ENCODE results near the gene PPIP5K2.

PPIP5K2 gene

GRCh38 chr5:103166706-103167105, 46.6 kb downstream of the PPIP5K2 start:
- no peak for TF ChIP-seq LEF1 (IDR thresholded peaks at IDR 0.05; ENCODE audit: borderline replicate concordance)
- TF ChIP-seq PKNOX1 (IDR thresholded peaks at IDR 0.05), result no peak
- TF ChIP-seq FOXM1 (IDR thresholded peaks at IDR 0.05; ENCODE audit: borderline replicate concordance), result no peak
- TF ChIP-seq BHLHE40 (IDR thresholded peaks at IDR 0.05; ENCODE audit: borderline replicate concordance), result no peak
- TF ChIP-seq HDGF (IDR thresholded peaks at IDR 0.05; ENCODE audit: borderline replicate concordance), result no peak
- TF ChIP-seq SP1 (IDR thresholded peaks at IDR 0.05), result no peak
- no peak for TF ChIP-seq ZNF384 (IDR thresholded peaks at IDR 0.05)
- TF ChIP-seq L3MBTL2 (conservative IDR thresholded peaks at IDR 0.05), result no peak
- no peak for TF ChIP-seq CTBP1 (IDR thresholded peaks at IDR 0.05; ENCODE audit: borderline replicate concordance)
- POLR2A ChIA-PET, result no interaction called here
- CTCF ChIA-PET, result no interaction called here
- DNase-seq (ENCODE audit: extremely low spot score), result no peak

GRCh38 chr5:103174147-103174546, 54.0 kb downstream of the PPIP5K2 start:
- ChIA-PET POLR2A (no interaction called here), CTCF (no interaction called here)
- DNase-seq (ENCODE audit: extremely low spot score), result no peak
- no peak for TF ChIP-seq FOXM1 (IDR thresholded peaks at IDR 0.05; ENCODE audit: borderline replicate concordance)
- TF ChIP-seq BHLHE40 (IDR thresholded peaks at IDR 0.05; ENCODE audit: borderline replicate concordance), result no peak
- TF ChIP-seq CTBP1 (IDR thresholded peaks at IDR 0.05; ENCODE audit: borderline replicate concordance), result no peak
- TF ChIP-seq PKNOX1 (IDR thresholded peaks at IDR 0.05), result no peak
- TF ChIP-seq HDGF (IDR thresholded peaks at IDR 0.05; ENCODE audit: borderline replicate concordance), result no peak
- no peak for TF ChIP-seq ARNT (IDR thresholded peaks at IDR 0.05)
- TF ChIP-seq ZNF384 (IDR thresholded peaks at IDR 0.05), result no peak
- TF ChIP-seq NFRKB (IDR thresholded peaks at IDR 0.05), result no peak
- no peak for TF ChIP-seq L3MBTL2 (conservative IDR thresholded peaks at IDR 0.05)
- no peak for TF ChIP-seq SUZ12 (IDR thresholded peaks at IDR 0.05)
- no peak for TF ChIP-seq FOXA1 (IDR thresholded peaks at IDR 0.05)
- no peak for TF ChIP-seq FOXK2 (IDR thresholded peaks at IDR 0.05)

- TF ChIP-seq FOXA1 (IDR thresholded peaks at IDR 0.05) (no peak), ARNT (IDR thresholded peaks at IDR 0.05) (no peak), BHLHE40 (IDR thresholded peaks at IDR 0.05; ENCODE audit: borderline replicate concordance) (no peak), FOXM1 (IDR thresholded peaks at IDR 0.05; ENCODE audit: borderline replicate concordance) (no peak), L3MBTL2 (conservative IDR thresholded peaks at IDR 0.05) (no peak), ZNF384 (IDR thresholded peaks at IDR 0.05) (no peak), HDGF (IDR thresholded peaks at IDR 0.05; ENCODE audit: borderline replicate concordance) (no peak), NFRKB (IDR thresholded peaks at IDR 0.05) (no peak), FOXK2 (IDR thresholded peaks at IDR 0.05) (no peak), LEF1 (IDR thresholded peaks at IDR 0.05; ENCODE audit: borderline replicate concordance) (no peak), SP1 (IDR thresholded peaks at IDR 0.05) (no peak), TARDBP (IDR thresholded peaks at IDR 0.05) (no peak)
- POLR2A ChIA-PET, result no interaction called here
- CTCF ChIA-PET, result interaction anchor here (0.6 kb wide), 1 partner anchor 848 kb away, joined by 3 read pairs; no protein-coding TSS in a partner anchor
- no peak for DNase-seq (ENCODE audit: extremely low spot score)
These were observed 57.4 kb downstream of the PPIP5K2 start for GRCh38 chr5:103177543-103177942.

GRCh38 chr5:103178167-103178566, 58.1 kb downstream of the PPIP5K2 start:
- peak; percentile 7 for DNase-seq (ENCODE audit: extremely low spot score)
- POLR2A ChIA-PET, result no interaction called here
- TF ChIP-seq ARNT (IDR thresholded peaks at IDR 0.05), result no peak
- no peak for TF ChIP-seq ZNF384 (IDR thresholded peaks at IDR 0.05)
- TF ChIP-seq NFRKB (IDR thresholded peaks at IDR 0.05), result no peak
- no peak for TF ChIP-seq PKNOX1 (IDR thresholded peaks at IDR 0.05)
- TF ChIP-seq CTBP1 (IDR thresholded peaks at IDR 0.05; ENCODE audit: borderline replicate concordance), result no peak
- no peak for TF ChIP-seq ELF4 (IDR thresholded peaks at IDR 0.05)
- TF ChIP-seq FOXA1 (IDR thresholded peaks at IDR 0.05), result no peak
- no peak for TF ChIP-seq BHLHE40 (IDR thresholded peaks at IDR 0.05; ENCODE audit: borderline replicate concordance)
- TF ChIP-seq HDGF (IDR thresholded peaks at IDR 0.05; ENCODE audit: borderline replicate concordance), result no peak
- no peak for TF ChIP-seq FOXM1 (IDR thresholded peaks at IDR 0.05; ENCODE audit: borderline replicate concordance)
- no peak for TF ChIP-seq L3MBTL2 (conservative IDR thresholded peaks at IDR 0.05)
- TF ChIP-seq FOXK2 (IDR thresholded peaks at IDR 0.05), result no peak
- no peak for TF ChIP-seq SP1 (IDR thresholded peaks at IDR 0.05)
- no peak for TF ChIP-seq LEF1 (IDR thresholded peaks at IDR 0.05; ENCODE audit: borderline replicate concordance)
- no peak for TF ChIP-seq SUZ12 (IDR thresholded peaks at IDR 0.05)
- no peak for TF ChIP-seq TARDBP (IDR thresholded peaks at IDR 0.05)
- CTCF ChIA-PET, result no interaction called here

GRCh38 chr5:103186152-103186551, 66.1 kb downstream of the PPIP5K2 start:
- no peak for DNase-seq (ENCODE audit: extremely low spot score)
- CTCF ChIA-PET, result no interaction called here
- POLR2A ChIA-PET, result no interaction called here
- TF ChIP-seq ARNT (IDR thresholded peaks at IDR 0.05), result no peak

- ChIA-PET CTCF (no interaction called here), POLR2A (no interaction called here)
- TF ChIP-seq FOXK2 (IDR thresholded peaks at IDR 0.05) (no peak), ARNT (IDR thresholded peaks at IDR 0.05) (no peak), CTBP1 (IDR thresholded peaks at IDR 0.05; ENCODE audit: borderline replicate concordance) (no peak), FOXM1 (IDR thresholded peaks at IDR 0.05; ENCODE audit: borderline replicate concordance) (no peak), ZNF384 (IDR thresholded peaks at IDR 0.05) (no peak), TARDBP (IDR thresholded peaks at IDR 0.05) (no peak), SUZ12 (IDR thresholded peaks at IDR 0.05) (no peak), LEF1 (IDR thresholded peaks at IDR 0.05; ENCODE audit: borderline replicate concordance) (no peak), L3MBTL2 (conservative IDR thresholded peaks at IDR 0.05) (no peak)
- no peak for DNase-seq (ENCODE audit: extremely low spot score)
These were observed 68.3 kb downstream of the PPIP5K2 start for GRCh38 chr5:103188436-103188835.

Data from HEK293T (cell line).